Right lung (tissue), 5 donors: ENCODE results near the gene TM9SF3. TPM values are rescaled to one million over a fixed set of nuclear protein-coding genes. Genes with fewer than 3 reads are reported as not detected.

ENCODE experiments used
- DNase-seq, 2 donors: peaks; one replicate each; pipeline ENCODE4 v3.0.0-alpha.2; 2013
- polyA plus RNA-seq, 5 donors: library from polyadenylated mRNA; unstranded; fragments of 120-200 nt; gene quantifications; one replicate each; pipeline versions ENCODE4 v1.2.1 to v1.2.3, GENCODE V29; 2013; ENCODE audit warnings: inconsistent platforms in 1 of 5, low replicate concordance in 1 of 5; ENCODE audit not compliant: insufficient read length in 5 of 5, insufficient read depth in 1 of 5

TM9SF3 gene
- polyA plus RNA-seq, 5 donors, result 112 to 172 (median 156) TPM

DNA sequence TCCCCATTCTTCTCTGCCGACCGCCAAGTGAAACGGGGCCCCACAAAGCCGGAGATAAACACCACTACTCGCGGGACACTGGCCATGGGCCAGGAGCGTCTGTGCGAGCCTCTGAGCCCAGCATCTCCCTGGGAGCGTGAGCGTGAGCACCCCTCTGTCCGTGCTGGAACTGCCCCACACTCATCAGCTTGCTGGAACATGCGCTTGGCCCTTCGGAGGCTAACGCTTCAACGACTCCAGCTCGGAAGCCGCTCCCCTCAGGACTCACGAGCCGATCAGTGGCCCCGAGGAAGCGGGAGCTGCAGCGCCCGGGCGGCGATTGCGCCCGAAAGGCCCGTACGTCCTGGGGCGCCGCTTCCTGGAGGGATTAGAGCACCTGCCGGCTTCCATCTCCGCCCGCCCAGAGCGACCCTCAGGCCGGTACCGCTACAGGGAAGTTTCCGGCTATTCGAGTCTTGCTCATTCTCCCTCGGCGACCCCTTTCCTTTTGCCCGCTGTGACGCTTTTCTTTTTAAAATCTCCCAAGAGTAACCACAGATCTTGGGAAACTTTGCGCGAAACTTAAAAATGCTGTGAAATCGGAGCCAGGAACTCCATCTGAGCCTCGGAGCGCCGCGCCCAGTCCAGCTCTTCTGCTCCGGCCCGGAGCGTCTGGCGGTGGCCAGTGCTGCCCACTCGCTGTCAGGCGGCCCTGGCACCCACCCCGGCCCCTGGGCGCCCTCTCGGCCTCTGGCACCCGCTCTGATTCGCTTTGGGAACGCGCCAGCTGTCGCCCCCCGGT lies 74.1 kb downstream of the TM9SF3 start:
- peak in 1 of 2 donors; percentile 6 for DNase-seq

DNA sequence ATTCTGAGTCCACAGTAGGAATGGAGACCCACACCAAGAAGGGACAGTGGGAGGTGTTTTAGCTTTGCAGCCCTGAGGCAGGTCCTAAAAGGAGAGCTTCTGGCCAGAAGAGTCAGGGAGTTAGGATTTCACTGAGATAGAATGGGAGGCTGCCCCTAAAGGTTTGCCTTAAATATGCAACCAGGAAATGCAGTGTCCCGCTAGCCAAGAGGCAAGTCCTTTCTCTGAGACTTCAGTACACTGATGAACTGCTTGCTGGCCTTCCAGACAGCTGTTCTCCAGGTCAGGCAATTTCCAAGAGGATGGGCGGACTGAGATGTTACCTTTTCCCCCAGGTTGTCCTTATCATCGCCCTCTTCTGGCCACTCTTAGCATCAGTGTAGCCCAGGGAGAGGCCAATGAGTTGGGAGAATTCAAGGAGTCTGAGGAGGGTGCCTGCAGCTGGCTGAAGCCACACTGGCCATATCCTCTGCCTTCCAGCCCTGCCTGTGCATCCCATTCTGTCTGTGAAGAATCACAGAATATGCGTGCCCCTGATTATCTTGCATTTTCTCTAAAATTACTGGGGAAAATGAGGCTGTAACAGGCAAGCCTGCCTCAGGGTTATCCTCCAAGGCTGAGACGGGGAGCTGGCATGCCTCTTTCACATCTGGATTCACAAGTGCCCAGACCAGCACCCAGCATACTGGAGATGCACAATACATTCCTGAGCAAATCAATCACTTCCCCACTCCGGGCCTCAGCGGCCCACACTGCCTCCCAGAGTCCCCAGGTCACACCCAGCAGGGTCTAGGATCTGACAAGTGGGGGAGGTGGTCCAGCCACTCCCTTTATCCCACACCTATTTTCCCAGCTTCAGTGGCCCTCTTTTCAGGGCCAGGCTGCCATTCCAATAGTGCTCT lies 75.5 kb downstream of the TM9SF3 start:
- DNase-seq, result peak in 1 of 2 donors; percentile 10

DNA sequence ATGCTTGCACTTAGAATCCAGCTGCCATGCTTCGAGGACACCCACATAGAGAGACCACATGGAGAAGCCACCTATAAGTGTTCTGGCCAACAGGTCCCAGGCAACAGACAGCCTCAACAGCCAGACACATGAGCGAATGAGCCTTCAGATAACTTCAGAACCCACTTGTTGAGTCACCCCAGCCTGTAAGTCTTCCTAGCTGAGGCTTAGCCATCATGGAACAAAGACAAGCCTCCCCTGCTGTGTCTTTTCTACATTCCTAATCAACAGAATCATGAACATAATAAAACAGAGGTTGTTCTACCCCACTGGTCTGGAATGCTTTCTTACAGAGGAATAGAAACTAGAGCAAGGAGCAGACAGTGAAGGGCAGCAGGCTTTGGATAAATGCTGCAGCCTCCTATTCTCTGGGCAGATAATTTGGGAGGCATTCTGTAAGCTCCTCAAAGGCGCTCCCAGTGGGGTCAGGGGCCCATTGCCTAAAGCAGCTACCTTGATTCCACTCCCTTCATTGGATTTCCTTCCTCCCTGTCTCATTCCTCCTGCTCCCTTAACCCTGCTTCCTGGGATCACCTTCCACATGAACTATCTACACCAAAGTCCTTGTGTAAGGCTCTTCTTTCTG lies 77.7 kb downstream of the TM9SF3 start:
- DNase-seq, result no peak

DNA sequence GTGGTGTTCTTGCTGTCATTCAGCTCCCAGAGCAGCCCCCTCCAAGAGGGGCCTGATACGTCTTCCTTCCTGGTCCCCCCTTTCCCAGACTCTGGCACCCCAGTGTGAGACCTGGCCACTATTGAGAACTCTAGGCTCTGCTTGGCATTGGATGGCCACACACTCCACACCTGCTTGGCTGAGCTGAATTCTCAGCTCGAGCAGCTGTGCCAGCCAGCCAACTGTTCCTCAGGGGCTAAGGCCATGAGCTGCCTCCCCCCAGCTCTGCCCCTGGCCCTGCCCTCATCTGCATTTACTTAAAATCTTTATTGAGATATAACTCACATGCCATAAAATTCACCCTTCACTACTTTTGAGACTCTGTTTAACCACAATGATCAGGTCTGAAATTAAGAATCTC lies 79.8 kb downstream of the TM9SF3 start:
- no peak for DNase-seq

DNA sequence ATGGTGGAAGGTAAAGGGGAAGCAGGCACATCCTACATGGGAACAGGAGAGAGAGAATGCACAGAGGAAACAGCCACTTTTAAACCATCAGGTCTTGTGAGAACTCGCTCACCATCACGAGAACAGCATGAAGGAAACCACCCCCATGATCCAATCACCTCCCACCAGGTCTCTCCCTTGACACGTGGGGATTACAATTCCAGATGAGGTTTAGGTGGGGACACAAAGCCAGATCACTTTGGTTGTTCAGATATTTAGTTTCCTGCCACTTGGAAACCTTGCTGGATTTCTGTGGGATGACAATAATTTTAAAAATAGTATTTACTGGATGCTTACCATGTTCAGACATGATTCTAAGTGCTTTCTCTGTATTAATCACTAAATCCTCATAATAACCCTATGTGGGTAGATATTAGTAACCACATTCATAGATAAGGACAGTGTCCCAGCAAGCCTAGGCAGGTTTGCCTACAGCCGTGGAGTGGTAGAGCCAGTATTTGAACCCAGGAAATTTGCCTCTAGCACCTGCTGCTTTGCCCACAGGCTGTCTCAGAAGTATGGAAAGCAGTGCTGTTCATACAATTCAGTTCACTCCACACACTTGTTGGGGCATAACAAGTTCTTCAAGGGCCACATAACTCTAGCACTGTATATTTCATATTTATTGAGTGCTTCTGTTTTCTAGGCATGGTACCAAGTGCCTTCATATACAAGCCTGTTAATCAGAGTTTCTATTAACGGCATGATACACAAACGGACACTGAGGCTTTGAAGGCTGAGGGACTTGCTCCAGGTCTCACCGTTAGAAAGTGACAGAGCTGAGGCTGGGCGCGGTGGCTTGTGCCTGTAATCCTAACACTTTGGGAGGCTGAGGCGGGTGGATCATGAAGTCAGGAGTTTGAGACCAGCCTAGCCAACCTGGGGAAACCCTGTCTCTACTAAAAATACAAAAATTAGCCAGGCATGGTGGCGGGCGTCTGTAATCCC lies 81.4 kb downstream of the TM9SF3 start:
- DNase-seq, result no peak

DNA sequence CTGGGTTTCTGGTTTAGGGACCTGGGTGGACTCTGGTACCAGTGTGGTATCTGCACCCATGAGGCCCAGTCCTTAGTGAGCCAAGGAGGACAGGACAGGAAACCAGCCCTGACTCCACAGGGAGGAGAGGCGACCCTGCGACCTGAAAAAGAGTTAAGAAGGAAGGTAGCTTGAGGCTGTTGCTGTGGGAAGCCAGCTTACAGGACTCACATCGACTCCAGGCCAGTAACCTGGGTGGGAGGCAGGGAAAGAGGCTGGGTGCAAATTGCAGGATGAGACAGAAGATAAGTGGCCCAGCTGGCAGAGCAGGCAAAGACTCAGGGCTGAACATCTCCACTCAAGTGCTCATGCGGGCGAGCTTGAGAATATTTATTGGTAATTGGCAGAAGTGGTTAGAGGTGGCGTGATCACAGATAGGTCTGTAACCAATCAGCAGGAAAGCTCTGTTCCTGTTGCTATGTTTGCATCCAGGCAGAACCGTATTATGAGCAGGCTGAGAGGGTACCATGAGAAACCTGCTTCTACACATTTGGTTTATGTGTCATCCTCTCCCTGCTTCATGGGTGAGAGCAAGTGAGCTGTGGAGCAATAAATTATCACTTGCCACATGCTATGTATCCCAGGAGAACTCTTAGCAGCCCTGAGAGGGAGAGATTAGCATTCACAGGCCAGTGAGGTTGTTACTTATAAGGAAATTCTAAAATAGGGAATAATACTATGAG lies 84.1 kb downstream of the TM9SF3 start:
- no peak for DNase-seq

DNA sequence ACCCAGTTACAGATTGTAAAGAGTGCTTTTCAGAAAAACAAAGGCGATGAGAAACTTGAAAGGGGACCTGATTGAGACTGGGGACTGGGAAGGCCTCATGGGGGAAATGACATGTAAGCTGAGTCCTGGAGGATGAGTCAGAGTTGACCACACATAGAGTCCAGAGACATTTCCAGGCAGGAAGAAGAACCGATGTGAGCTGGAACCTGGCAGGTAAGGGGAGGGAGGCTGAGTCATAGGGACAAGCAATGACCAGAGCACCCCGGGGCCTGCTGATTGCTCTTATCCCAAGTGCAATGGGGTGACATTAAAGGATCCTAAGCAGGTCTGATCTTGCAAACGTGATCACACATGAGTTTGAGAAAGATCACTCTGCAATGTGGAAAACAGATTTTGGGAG lies 84.8 kb downstream of the TM9SF3 start:
- DNase-seq, result no peak

DNA sequence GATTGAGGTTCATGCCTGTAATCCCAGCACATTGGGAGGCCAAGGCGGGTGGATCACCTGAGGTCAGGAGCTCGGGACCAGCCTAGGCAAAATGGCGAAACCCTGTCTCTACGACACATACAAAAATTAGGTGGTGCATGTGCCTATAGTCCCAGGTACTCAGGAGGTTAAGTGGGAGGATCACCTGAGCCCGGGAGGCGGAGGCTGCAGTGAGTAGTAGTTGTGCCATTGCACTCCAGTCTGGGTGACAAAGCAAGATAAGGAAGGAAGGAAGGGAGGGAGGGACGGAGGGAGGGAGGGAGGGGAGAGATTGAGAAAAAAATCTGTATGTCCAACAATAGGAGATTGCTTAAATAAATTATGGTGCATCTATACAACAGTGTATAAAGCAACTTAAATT lies 86.3 kb downstream of the TM9SF3 start:
- no peak for DNase-seq

DNA sequence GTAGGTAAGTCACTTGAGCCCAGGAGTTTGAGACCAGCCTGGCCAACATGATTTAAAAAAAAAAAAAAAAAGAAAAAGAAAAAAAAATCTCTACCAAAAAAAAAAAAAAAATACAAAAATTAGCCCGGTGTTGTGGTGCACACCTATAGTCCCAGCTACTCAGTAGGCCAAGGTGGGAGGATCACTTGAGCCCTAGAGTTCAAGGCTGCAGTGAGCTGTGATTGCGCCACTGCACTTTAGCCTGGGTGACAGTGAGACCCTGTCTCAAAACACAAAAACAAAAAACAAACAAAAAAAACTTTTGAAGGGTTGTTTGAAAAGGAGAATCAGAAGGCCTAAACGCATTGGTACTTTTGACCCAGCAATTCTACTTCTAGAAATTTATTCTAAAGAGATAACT lies 86.8 kb downstream of the TM9SF3 start:
- no peak for DNase-seq

DNA sequence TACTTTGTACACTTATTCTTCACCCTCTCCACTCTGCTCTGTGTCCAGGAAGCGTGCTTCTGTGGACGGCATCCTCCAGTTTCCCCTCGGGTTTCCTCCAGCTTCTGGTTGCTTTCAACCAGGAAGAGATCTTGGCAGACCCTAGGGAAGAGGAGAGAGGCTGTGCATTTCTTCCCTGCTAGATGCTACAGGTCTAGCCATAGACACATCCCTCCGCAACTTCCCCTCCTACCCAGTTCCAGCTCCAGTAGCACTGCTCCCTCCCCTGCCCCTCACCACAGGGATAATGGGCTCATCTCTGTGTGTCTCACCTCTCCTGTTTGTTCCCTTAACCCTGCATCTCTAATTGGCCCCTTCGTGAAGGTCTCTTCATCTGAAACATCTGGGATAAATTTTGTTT lies 89.4 kb downstream of the TM9SF3 start:
- no peak for DNase-seq

DNA sequence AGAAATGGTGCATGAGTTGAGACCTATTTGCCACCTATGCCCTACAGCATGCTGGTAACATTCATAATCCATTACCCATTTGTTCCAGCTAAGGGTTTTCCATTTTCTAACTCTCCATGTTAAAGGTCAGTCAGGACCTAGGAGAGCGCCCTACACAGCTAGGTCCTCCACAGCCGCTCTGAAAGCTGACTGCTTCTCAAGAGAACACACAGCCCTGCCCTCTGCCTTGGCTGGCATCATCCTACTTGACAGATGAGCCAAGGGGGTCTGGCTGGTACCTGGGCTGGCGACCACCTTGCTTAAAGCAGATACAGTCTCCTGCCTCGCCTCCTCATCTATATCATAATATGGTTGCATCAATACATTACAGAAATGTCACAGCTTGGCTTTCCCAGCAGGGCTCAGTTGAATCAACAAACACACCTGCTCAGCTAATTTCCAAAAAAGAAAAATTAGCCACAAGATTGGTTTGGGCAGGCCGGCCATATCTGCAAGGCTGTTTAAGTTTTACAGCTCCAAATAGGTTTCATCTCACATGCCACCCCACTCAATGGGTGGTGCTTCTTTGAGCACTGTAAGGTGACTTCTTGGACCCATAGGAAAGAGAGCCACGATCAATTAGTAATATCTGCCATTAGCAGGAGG lies 90.4 kb downstream of the TM9SF3 start:
- peak in 1 of 2 donors; percentile 7 for DNase-seq

DNA sequence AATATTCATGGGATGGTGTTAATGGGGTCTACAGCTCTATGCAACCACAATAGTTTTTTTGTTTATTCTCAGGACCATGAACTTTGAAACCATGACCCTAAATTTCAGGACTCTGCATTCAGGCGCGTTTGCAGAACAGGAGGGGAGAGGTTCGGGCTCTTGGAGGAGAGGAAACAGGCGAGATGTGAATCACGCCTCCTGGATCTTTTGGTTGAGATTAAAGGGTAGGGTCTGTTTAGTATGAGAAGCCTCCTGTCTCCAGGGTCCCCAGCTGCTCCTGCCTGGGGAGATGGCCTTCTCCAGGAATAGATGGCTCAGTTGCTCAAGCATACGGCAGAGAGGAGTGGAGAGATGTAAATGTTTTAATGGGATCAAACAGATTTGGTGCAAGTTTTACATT lies 91.3 kb downstream of the TM9SF3 start:
- DNase-seq, result no peak

DNA sequence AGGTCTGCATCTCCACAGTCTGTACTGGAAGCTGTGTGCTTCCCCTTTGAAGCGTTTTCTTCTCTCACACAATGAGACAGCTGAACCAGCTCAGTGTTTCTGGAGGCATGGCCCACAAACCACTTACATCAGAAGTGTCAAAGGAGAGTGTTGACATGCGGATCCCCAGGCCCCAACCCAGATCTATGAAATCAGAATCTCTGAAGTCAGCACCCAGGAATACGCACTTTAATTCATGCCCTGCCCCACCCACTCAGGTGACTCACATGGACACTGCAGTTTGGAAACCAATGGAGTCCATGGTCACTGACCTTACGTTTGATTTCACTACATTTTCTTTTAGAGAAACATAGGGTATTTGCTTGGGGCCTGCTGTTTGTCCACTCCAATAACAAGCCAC lies 92.1 kb downstream of the TM9SF3 start:
- DNase-seq, result no peak

DNA sequence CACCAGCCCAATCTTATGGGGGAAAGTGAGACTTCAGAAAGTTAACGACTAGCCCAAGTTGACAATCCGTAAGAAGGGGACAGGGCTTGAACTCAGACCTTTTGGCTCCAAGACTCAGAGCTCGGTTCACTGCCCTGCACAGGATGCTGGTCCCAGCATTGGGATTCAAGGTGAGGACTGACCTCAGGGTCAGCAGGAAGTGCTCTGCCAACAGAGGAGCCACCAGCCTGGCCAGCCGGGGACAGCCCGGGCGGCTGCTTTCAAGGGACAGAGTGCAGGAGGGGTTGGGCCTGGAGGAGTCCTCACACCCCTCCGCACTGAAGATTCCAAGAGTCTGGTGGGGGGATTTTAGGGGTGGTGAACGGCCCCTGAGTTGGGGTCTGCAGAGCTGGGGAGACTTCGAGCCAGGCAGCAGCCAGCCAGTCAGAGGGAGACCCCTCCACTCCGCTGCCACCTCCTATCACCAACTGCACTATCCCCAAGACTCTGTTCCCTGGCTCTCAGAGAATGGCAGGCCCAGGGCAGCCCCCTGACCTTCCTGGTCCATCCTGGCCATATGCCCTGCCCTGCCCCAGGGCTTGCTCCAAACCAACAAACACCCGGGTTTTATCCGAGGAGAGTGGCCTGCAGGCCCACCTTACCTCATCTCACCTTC lies 92.8 kb downstream of the TM9SF3 start:
- no peak for DNase-seq

DNA sequence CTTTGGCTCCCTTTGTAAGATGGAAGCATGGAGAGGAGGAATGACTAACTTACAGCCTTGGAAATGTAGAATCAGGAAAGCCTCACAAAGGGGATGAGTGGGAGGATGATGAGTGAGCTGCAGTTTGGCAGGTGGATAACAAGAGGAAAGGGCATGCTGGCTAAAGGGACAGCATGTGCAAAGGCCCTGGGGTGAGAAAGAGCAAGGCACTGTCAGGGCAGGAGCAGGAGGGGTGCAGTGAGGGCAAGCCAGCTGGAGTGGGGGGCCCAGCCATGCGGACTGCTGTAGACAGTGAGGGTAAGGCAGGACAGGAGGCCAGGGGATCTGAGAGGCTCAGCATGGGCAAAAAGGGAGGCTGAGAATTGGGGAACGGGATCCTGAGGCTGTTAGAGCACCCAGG lies 93.6 kb downstream of the TM9SF3 start:
- DNase-seq, result no peak

DNA sequence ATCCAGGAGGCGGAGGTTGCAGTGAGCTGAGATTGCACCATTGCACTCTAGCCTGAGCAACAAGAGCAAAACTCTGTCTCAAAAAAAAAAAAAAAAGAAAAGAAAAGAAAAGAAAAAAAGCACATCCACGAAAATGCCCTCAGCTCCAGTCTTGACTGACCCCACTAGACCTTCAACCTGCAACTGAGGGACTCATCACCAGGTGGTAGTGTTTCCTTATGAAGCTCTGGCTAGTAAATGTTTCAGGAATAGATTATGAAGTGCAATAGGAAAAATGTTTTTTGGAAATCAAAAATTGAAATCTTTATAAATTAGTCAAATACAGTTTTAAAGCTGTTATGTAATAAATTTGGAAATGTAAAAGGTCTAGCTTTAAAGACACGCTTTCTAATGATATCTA lies 95.5 kb downstream of the TM9SF3 start:
- no peak for DNase-seq

DNA sequence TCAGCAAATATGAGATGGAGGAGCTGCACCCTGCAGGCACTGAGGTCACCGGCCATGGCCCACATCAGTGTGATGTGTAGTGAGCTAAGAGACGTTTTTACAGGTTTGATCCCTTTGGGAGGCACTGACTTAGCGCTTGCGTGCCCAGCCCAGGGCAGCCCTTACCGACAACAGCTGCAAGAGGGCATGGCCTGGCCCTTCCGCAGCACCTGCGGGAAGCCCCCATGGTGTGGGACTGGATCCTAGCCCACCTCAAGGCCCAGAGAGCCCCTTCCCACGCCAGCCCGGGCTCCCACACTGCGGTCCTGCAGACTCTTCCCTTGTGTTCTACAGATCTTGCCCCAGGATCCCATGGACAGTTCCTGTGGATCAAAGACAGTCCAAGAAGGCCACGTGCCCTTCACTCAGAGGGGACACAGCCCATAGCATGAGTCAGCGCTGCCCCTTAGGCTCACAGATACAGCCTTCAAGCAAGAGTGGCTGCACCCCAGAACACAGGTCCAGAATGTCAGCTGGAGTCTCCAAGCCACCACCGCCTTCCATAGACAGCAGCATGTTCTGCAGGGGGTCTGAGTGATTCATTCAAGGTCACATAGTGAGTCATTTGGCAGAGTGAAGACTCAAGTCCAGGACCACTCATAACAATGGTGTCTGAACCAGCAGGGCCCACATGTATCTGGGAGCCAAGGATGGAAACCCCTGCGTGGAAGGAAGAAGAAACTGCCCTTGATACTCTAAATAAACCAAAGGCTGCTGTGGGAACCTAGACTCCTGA lies 98.5 kb downstream of the TM9SF3 start:
- DNase-seq, result no peak

DNA sequence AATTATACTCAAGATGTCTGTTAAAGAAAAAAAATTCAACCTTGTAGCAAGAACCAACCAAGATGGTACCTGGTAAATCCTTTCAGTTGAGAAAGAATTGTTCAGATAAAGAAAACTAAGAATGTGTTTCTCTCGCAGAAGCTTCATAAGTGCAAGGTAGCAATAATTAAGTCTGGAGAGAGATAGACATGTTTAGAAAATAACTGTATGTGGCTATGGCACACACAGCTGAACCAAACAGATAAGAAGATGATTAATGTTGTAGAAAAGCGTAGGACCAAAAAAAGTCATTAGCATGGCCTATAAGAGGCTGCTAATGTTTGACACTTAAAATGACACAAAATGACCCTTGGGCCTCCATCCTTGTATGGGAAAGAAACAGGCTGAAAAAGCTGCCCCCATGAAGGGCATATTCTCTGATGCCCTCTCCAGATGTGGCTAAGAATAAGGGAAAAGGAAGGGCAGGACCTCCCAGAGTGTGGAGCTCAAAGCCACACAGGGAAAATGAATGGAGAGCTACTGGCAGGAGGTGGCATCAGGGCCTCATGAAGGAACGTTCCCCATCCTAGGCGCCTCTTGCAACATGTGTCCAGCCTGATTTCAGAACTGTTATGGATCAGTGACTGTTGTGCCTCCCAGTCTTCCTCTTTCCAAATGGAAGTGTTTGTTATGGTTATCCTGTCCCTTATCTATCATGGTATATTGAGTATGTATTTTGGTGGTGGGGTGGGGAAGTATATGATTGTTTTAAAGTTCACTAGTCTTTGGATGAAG lies 103.8 kb downstream of the TM9SF3 start:
- no peak for DNase-seq
